NAMALWA (cell line): ENCODE measurements around the gene IFNAR2.
"Not testable (repeated sequence)": the region's sequence is repeated elsewhere in the genome, so short reads cannot be mapped to it uniquely, and the experiment has no call there.

ENCODE experiments used
- DNase-seq: peaks from one replicate; pipeline ENCODE4 v3.0.0-alpha.2; 2015; ENCODE audit warnings: low spot score

The IFNAR2 gene

DNA sequence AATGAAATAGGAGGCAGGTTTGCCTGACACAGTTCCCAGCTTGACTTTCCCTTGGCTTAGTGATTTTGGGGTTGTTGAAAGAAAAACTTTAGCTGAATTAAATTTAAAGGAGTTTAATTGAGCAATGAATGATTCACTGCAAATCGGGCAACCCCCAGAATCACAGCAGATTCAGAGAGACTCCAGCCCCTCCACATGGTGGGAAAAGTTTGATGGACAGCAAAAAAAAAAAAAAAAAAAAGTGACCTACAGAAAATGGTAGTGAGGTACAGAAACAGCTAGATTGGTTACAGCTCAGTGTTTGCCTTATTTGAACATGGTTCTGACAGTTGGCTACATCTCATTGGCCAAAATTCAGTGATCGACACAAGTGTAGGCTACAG is 12.6 kb upstream of the IFNAR2 start:
- DNase-seq = no peak

DNA sequence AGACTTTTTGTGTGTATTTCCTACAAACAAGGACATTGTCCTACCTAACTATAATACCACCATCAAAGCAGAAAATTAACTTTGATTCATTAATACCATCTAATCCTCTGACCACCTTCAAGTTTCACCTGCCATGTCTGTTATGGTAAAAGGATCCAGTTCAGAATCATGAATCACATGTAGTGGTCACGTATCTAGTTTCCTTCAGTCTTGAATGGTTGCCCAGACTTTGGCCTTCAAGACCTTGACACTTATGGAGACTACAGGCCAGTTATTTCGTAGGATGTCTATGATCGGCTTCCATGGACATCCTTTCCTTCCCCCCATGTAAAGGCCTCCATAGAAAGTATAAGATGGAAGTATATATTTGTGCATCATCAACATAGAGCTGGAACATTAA is 10.4 kb upstream of the IFNAR2 start:
- DNase-seq = no peak

GRCh38 chr21:33219954-33220353 is 9.8 kb upstream of the IFNAR2 start:
- no peak for DNase-seq

- DNase-seq = not testable (repeated sequence)
These were observed 4.4 kb upstream of the IFNAR2 start for GRCh38 chr21:33225376-33225775.

GRCh38 chr21:33228455-33228854 is 1.3 kb upstream of the IFNAR2 start:
- DNase-seq = no peak

- peak; percentile 55 for DNase-seq
These were observed 497 bp upstream of the IFNAR2 start for GRCh38 chr21:33229099-33229783.

- peak; percentile 80 for DNase-seq
These were observed 997 bp downstream of the IFNAR2 start for GRCh38 chr21:33230545-33231324.

DNA sequence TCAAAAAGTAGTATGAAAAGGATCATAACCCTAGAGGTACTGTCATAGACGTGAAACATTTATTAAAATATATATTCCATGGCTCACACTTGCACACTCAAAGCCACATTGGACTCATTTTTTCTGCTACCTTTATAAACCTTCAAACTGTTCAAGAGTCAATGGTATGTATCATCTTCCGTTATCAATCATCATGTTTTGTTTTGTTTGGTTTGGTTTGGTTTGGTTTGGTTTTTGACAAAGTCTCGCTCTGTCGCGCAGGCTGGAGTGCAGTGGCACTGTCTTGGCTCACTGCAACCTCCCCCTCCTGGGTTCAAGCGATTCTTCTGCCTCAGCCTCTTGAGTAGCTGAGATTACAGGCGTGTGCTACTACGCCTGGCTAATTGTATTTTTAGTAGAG is 1.8 kb downstream of the IFNAR2 start:
- DNase-seq = peak; percentile 39

- DNase-seq = no peak
These were observed 2.7 kb downstream of the IFNAR2 start for GRCh38 chr21:33232291-33233034.

DNA sequence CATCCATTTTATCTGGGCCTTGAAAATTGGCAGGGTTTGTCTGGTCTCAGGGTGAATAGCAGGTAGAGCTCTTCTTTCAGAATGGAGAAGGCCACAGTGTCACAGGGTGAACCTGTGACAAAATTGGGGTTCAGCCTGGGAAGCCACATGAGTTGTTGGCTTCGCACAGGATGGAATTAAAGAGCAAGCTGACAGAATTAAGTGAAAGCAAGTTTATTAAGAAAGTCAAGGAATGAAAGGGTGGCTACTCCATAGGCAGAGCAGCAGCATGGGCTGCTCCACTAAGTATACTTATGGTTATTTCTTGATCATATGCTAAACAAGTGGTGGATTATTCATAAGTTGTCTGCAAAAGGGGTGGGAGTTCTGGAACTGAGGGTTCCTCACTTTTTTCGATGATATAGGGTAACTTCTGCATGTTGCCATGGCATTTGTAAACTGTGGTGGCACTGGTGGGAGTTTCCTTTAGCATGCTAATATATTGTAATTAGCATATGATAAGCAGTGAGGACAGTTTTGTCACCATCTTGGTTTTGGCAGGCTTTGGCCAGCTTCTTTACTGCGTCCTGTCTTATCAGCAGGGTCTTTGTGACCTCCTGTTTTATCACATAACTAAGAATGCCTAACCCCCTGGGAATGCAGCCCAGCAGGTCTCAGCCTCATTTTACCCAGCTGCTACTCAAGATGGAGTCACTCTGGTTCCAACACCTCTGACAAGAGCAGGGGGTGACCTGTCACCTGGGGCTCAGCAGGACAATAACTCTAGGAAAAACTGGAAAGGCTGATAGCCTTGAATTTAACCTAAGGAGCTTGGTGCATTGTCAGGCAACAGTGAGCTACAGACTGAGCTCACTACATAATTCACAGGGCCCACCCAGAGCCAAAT is 5.1 kb downstream of the IFNAR2 start:
- peak; percentile 68 for DNase-seq

GRCh38 chr21:33236013-33236686 is 6.4 kb downstream of the IFNAR2 start:
- DNase-seq = no peak

GRCh38 chr21:33236766-33237165 is 7.0 kb downstream of the IFNAR2 start:
- DNase-seq = no peak

DNA sequence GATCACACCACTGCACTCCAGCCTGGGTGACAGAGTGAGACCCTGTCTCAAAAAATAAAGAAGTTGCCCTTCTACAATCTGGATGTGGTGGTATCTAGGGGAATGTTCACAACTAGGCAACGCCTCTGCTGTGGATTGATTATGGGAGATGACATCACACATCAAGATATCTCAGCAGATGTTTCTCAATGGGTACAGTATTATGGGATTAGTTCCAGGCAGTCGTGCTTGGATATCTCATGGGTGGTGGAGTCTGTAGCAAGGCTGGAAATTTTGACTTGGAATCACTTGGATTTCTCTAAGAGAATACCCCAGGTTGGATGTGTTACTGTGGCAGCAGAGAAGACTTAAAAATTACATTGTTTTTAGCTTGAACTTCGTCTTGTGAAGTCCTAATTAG is 7.7 kb downstream of the IFNAR2 start:
- DNase-seq = no peak

- DNase-seq = peak; percentile 30
These were observed 8.4 kb downstream of the IFNAR2 start for GRCh38 chr21:33238146-33238545.

GRCh38 chr21:33238565-33239255 is 9.0 kb downstream of the IFNAR2 start:
- peak; percentile 75 for DNase-seq

DNA sequence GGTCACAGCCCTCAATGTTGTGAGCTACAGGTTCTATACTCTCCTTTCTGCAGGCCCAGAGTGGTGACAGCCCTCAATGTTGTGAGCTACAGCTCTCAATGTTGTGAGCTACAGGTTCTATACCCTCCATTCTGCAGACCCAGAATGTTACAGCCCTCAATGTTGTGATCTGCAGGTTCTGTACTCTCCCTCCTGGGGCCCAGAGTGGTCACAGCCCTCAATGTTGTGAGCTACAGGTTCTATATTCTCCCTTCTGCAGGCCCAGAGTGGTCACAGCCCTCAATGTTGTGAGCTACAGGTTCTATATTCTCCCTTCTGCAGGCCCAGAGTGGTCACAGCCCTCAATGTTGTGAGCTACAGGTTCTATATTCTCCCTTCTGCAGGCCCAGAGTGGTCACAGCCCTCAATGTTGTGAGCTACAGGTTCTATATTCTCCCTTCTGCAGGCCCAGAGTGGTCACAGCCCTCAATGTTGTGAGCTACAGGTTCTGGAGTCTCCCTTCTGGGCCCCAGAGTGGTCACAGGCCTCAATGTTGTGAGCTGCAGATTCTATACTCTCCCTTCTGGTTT is 9.9 kb downstream of the IFNAR2 start:
- not testable (repeated sequence) for DNase-seq

GRCh38 chr21:33240404-33240803 is 10.7 kb downstream of the IFNAR2 start:
- DNase-seq = no peak

GRCh38 chr21:33241846-33242245 is 12.1 kb downstream of the IFNAR2 start:
- no peak for DNase-seq

DNA sequence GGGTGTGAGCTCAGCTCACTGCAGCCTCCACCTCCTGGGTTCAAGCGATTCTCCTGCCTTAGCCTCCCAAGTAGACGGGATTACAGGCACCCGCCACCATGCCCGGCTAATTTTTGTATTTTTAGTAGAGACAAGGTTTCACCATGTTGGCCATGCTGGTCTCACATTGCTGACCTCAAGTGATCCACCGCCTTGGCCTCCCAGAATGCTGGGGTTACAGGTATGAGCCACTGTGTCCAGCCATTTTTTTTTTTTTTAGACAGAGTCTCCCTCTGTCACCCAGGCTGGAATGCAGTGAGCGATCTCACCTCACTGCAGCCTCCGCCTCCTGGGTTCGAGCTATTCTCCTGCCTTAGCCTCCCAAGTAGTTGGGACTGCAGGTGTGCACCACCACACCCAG is 13.1 kb downstream of the IFNAR2 start:
- DNase-seq = not testable (repeated sequence)

DNA sequence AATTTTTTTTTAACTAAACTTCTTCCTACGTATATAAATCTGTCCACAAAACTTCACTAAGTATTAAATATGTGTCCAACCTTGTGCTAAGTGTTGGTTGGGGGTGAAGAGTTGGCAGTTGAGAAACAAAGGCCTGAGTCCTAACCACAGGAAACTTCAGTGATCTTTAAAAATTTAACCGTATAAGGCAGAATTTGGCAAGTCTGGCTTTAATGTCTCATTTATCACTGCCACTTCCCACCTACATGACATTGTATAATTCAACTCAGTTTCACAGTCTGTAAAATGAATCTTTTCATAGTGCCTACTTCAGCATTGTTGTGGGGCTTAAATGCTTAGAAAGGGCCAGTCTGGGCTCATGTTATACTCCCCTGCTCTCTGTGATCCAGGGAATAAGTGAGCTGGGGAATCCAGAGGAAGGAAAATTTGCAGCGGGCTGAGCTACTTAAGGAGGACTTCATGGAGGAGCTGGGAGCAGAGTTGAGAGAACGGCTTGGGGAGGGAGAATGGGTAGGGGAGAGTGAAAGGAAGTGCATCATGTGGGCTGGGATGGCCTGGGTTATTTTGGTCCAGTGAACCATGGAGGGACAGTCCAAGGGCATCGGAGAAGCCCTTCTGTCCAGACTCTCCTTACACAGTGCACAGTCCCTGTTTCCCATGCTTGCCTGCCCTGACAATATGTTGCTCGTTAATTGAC is 14.5 kb downstream of the IFNAR2 start:
- DNase-seq = no peak
